WTC11 (cell line): ENCODE data around the gene PC.

Experiments used
- CREB1 ChIP-seq: sonication (generic); formaldehyde crosslinking; IDR thresholded peaks from 2 replicates; pipeline ENCODE4 v1.8.0; 2023; ENCODE audit warnings: mild to moderate bottlenecking, missing genetic modification reagents
- MAX ChIP-seq: sonication (generic); formaldehyde crosslinking; IDR thresholded peaks from 2 replicates; pipeline ENCODE4 v1.8.0; 2022; ENCODE audit warnings: mild to moderate bottlenecking, missing genetic modification reagents
- USF1 ChIP-seq: sonication (generic); formaldehyde crosslinking; IDR thresholded peaks from 2 replicates; pipeline ENCODE4 v1.8.0; 2022; ENCODE audit warnings: mild to moderate bottlenecking, missing genetic modification reagents
- ZNF263 ChIP-seq: sonication (generic); formaldehyde crosslinking; IDR thresholded peaks from 2 replicates; pipeline ENCODE4 v1.8.1; 2022; ENCODE audit warnings: low read depth, mild to moderate bottlenecking, moderate library complexity, missing genetic modification reagents
- ZNF671 ChIP-seq: fragments of 250-450 bp; sonication (Bioruptor Pico); IDR thresholded peaks from 2 replicates; pipeline ENCODE4 v1.8.0; 2021; ENCODE audit warnings: mild to moderate bottlenecking
- TF ChIP-seq, protein P1 (sequence below): fragments of 200-600 bp; IDR thresholded peaks from 2 replicates; pipeline ENCODE4 v1.8.0; 2022; ENCODE audit warnings: antibody characterized with exemption

GRCh38 chr11:66901964-66902390 is 56.2 kb downstream of the PC start:
- TF ChIP-seq, protein P1, sequence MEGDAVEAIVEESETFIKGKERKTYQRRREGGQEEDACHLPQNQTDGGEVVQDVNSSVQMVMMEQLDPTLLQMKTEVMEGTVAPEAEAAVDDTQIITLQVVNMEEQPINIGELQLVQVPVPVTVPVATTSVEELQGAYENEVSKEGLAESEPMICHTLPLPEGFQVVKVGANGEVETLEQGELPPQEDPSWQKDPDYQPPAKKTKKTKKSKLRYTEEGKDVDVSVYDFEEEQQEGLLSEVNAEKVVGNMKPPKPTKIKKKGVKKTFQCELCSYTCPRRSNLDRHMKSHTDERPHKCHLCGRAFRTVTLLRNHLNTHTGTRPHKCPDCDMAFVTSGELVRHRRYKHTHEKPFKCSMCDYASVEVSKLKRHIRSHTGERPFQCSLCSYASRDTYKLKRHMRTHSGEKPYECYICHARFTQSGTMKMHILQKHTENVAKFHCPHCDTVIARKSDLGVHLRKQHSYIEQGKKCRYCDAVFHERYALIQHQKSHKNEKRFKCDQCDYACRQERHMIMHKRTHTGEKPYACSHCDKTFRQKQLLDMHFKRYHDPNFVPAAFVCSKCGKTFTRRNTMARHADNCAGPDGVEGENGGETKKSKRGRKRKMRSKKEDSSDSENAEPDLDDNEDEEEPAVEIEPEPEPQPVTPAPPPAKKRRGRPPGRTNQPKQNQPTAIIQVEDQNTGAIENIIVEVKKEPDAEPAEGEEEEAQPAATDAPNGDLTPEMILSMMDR: no peak
- TF ChIP-seq ZNF263 (CRISPR knock-in tag) (no peak), USF1 (CRISPR knock-in tag) (no peak), MAX (CRISPR knock-in tag) (no peak), CREB1 (CRISPR knock-in tag) (no peak), ZNF671 (CRISPR knock-in tag) (no peak)
